ENCODE results near the gene RAPGEF5. TPM values are rescaled to one million over a fixed set of nuclear protein-coding genes. Genes with fewer than 3 reads are reported as not detected.

RAPGEF5 gene
- polyA plus RNA-seq, 1 of the 3 experiments (the other 2 are of a cell fraction): 1.2 TPM

DNA sequence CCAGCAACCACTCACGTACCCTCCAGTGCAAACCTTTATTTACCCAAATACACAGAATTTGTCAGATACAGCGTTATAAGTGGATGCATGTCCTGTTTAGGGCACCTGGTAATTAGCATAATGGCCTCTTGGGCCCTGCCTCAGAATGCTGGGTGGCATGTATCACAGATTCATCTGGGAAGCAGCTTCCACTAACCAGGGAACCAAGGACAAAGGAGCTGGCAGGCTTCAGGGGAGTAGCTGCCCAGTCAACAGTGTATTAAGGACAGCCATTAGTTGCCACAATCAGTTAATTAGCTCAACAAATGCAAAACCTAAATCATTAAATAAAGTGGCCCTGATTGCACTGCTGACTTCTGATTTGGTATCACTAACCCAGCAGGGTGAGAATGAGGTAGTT lies 105.7 kb downstream of the RAPGEF5 start:
- Histone ChIP-seq H3K36me3 (replicated peaks in 1 of 2; ENCODE audit: control insufficient read depth in 1 of 2, insufficient read depth in 2 of 2, low read length in 1 of 2) (peaks cover 0 to 7% of the 10 kb centered on the region in 2 experiments), H2AFZ (ENCODE audit: low read depth) (no peak overlapping the region), H4K20me1 (ENCODE audit: insufficient read depth) (no peaks in the 10 kb centered on the region), H3K9me3 (no peaks in the 10 kb centered on the region; the same call in 1 of the 2 replicates), H3K4me1 (ENCODE audit: control insufficient read depth in 1 of 2, insufficient read depth in 2 of 2, low read depth in 1 of 2, low read length in 1 of 2) (peaks cover 0 to 13% of the 10 kb centered on the region in 2 experiments; a peak in 2 of 4 replicates), H3F3A (replicated peaks; ENCODE audit: insufficient read depth) (no peaks in the 10 kb centered on the region), H3K27ac (ENCODE audit: low read depth in 2 of 2, low read length in 1 of 2) (peak overlapping the region in 1 of 2 experiments; percentile 2; a peak in 1 of 4 replicates), H3K4me2 (no peak overlapping the region), H3K9ac (no peak overlapping the region), H3K27me3 (ENCODE audit: insufficient read depth) (no peaks in the 10 kb centered on the region), H3K4me3 (ENCODE audit: low read depth in 2 of 2, low read length in 1 of 2) (no peak overlapping the region), H3K9me2 (no peaks in the 10 kb centered on the region), H3K79me2 (ENCODE audit: insufficient read depth) (no peaks in the 10 kb centered on the region)
- no peak for DNase-seq
- 72% methylated on average over 2 of the region's 2 CpGs for WGBS (ENCODE audit: low lambda C conversion rate)
- ChIA-PET CTCF (interaction anchor here (1.0 to 3.4 kb wide), 4 partner anchors 18 to 141 kb away, joined by 3 to 13 read pairs (median 4); no protein-coding TSS in a partner anchor), POLR2A (no interaction called here)
- TF ChIP-seq SMC3 (IDR thresholded peaks at IDR 0.05; ENCODE audit: low read depth, low read length): no peak
- TF ChIP-seq MEF2A (IDR thresholded peaks at IDR 0.05; ENCODE audit: borderline replicate concordance, low read depth): no peak
- no peak for TF ChIP-seq CHD2 (IDR thresholded peaks at IDR 0.05; ENCODE audit: low read length, partially characterized antibody)
- TF ChIP-seq, protein P1, sequence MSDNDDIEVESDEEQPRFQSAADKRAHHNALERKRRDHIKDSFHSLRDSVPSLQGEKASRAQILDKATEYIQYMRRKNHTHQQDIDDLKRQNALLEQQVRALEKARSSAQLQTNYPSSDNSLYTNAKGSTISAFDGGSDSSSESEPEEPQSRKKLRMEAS (IDR thresholded peaks at IDR 0.05; ENCODE audit: low read depth): no peak
- TF ChIP-seq, protein P2, sequence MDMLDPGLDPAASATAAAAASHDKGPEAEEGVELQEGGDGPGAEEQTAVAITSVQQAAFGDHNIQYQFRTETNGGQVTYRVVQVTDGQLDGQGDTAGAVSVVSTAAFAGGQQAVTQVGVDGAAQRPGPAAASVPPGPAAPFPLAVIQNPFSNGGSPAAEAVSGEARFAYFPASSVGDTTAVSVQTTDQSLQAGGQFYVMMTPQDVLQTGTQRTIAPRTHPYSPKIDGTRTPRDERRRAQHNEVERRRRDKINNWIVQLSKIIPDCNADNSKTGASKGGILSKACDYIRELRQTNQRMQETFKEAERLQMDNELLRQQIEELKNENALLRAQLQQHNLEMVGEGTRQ (IDR thresholded peaks at IDR 0.05; ENCODE audit: borderline replicate concordance, low read depth, low read length): no peak
- TF ChIP-seq GABPA (IDR thresholded peaks at IDR 0.05; ENCODE audit: low read depth): no peak
- TF ChIP-seq SIN3A (IDR thresholded peaks at IDR 0.05; ENCODE audit: borderline replicate concordance, low read depth, low read length): no peak
- TF ChIP-seq NRF1 (IDR thresholded peaks at IDR 0.05; ENCODE audit: low read depth, low read length): no peak
- TF ChIP-seq TAF1 (IDR thresholded peaks at IDR 0.05; ENCODE audit: borderline replicate concordance, low read depth, low read length): no peak
- TF ChIP-seq EP300 (IDR thresholded peaks at IDR 0.05; ENCODE audit: borderline replicate concordance in 1 of 2, low read depth in 1 of 2, low read length in 1 of 2): no peak
- no peak for TF ChIP-seq RFX5 (IDR thresholded peaks at IDR 0.05; ENCODE audit: low read length)
- TF ChIP-seq TCF12 (IDR thresholded peaks at IDR 0.05): no peak
- no peak for TF ChIP-seq GATA2 (CRISPR knock-in tag; IDR thresholded peaks at IDR 0.05)
- TF ChIP-seq, protein P3, sequence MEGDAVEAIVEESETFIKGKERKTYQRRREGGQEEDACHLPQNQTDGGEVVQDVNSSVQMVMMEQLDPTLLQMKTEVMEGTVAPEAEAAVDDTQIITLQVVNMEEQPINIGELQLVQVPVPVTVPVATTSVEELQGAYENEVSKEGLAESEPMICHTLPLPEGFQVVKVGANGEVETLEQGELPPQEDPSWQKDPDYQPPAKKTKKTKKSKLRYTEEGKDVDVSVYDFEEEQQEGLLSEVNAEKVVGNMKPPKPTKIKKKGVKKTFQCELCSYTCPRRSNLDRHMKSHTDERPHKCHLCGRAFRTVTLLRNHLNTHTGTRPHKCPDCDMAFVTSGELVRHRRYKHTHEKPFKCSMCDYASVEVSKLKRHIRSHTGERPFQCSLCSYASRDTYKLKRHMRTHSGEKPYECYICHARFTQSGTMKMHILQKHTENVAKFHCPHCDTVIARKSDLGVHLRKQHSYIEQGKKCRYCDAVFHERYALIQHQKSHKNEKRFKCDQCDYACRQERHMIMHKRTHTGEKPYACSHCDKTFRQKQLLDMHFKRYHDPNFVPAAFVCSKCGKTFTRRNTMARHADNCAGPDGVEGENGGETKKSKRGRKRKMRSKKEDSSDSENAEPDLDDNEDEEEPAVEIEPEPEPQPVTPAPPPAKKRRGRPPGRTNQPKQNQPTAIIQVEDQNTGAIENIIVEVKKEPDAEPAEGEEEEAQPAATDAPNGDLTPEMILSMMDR (IDR thresholded peaks at IDR 0.05): no peak
- TF ChIP-seq POLR2AphosphoS5 (IDR thresholded peaks at IDR 0.05; ENCODE audit: low read depth, low read length): no peak
- no peak for TF ChIP-seq FOXJ3 (CRISPR knock-in tag; IDR thresholded peaks at IDR 0.05)
- no peak for TF ChIP-seq FOSL2 (IDR thresholded peaks at IDR 0.05; ENCODE audit: borderline replicate concordance, low read depth)
